Natural killer cell (primary cell): ENCODE measurements around the gene CCR5AS.

Experiments used
- ATAC-seq, 3 donors: fragments of 150-1000 bp in 2 of 3; fragments of 200-7000 bp in 1 of 3; cut with Tn5 transposase; 1 replicate in 1 of 3; 2 replicates in 2 of 3; pipeline ENCODE4 v1.10.0; 2021; ENCODE audit warnings: mild to moderate bottlenecking in 2 of 3, moderate library complexity in 2 of 3
- DNase-seq, 2 donors: peaks; one replicate each; pipeline versions ENCODE4 v3.0.0 to v3.0.0-alpha.2; 2013 to 2021; ENCODE audit warnings: mixed read lengths in 1 of 2
- H3K27ac ChIP-seq: one replicate; pipeline ENCODE4 v1.5.1; 2013; ENCODE audit warnings: mild to moderate bottlenecking, low read length
- H3K27me3 ChIP-seq: one replicate; pipeline ENCODE4 v1.6.1; 2013; ENCODE audit warnings: low read length; ENCODE audit not compliant: control insufficient read depth, insufficient read depth
- H3K36me3 ChIP-seq: one replicate; pipeline ENCODE4 v1.6.1; 2013; ENCODE audit warnings: low read length; ENCODE audit not compliant: control insufficient read depth, insufficient read depth
- H3K4me1 ChIP-seq: one replicate; pipeline ENCODE4 v1.6.1; 2013; ENCODE audit warnings: low read length; ENCODE audit not compliant: control insufficient read depth, insufficient read depth
- H3K4me3 ChIP-seq: one replicate; pipeline ENCODE4 v1.5.1; 2013; ENCODE audit warnings: low read length
- H3K9me3 ChIP-seq: one replicate; pipeline ENCODE4 v1.6.1; 2013; ENCODE audit warnings: low read length; ENCODE audit not compliant: control insufficient read depth, insufficient read depth
- H3K27ac Mint-ChIP-seq, 2 donors: one replicate each; pipeline ENCODE4 v1.8.0; 2022; ENCODE audit warnings: mild to moderate bottlenecking in 2 of 2, mixed read lengths in 2 of 2, moderate library complexity in 1 of 2
- H3K27me3 Mint-ChIP-seq, 2 donors: one replicate each; pipeline ENCODE4 v1.8.0; 2022; ENCODE audit warnings: low read depth in 2 of 2, mixed read lengths in 2 of 2
- H3K36me3 Mint-ChIP-seq: one replicate; pipeline ENCODE4 v1.8.0; 2022; ENCODE audit warnings: mixed read lengths
- H3K4me1 Mint-ChIP-seq, 2 donors: one replicate each; pipeline ENCODE4 v1.8.0; 2022; ENCODE audit warnings: mixed read lengths in 2 of 2
- H3K4me3 Mint-ChIP-seq: one replicate; pipeline ENCODE4 v1.8.0; 2022; ENCODE audit warnings: mild to moderate bottlenecking, moderate library complexity, mixed read lengths
- H3K9me3 Mint-ChIP-seq, 2 donors: one replicate each; pipeline ENCODE4 v1.8.0; 2022; ENCODE audit warnings: mixed read lengths in 2 of 2
- WGBS: methylation state at CpG from one replicate; pipeline ENCODE4 v1.1.7; 2013; ENCODE audit warnings: missing lambda C conversion rate; ENCODE audit not compliant: insufficient coverage; 5-methylcytosine and 5-hydroxymethylcytosine counted together
- intact Hi-C: fragments of 100-400 bp; cut with micrococcal nuclease; formaldehyde crosslinking; loops from one replicate; pipeline ENCODE4 v1.14.2; 2022
- TF ChIP-seq, protein P1 (sequence below): fragments of 200-600 bp; IDR thresholded peaks from one replicate; pipeline ENCODE4 v1.8.0; 2022; ENCODE audit warnings: antibody characterized with exemption

The CCR5AS gene

DNA sequence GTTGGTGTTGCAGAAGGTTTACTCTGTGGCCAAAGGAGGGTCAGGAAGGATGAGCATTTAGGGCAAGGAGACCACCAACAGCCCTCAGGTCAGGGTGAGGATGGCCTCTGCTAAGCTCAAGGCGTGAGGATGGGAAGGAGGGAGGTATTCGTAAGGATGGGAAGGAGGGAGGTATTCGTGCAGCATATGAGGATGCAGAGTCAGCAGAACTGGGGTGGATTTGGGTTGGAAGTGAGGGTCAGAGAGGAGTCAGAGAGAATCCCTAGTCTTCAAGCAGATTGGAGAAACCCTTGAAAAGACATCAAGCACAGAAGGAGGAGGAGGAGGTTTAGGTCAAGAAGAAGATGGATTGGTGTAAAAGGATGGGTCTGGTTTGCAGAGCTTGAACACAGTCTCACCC is 32.1 kb downstream of the CCR5AS start:
- peak overlapping the region; percentile 0 for H3K4me3 Mint-ChIP-seq
- H3K9me3 ChIP-seq: no peaks in the 10 kb centered on the region
- H3K4me3 ChIP-seq: no peak overlapping the region
- peaks cover 6 to 13% of the 10 kb centered on the region in 2 donors for H3K27me3 Mint-ChIP-seq
- peaks cover 3% of the 10 kb centered on the region for H3K36me3 ChIP-seq
- H3K27ac Mint-ChIP-seq: peak overlapping the region; percentile 5 to 56
- WGBS: 83% methylated on average over 3 of the region's 3 CpGs
- H3K4me1 ChIP-seq: peaks cover 45% of the 10 kb centered on the region
- no peaks in the 10 kb centered on the region for H3K36me3 Mint-ChIP-seq
- no peak overlapping the region for H3K27ac ChIP-seq
- H3K27me3 ChIP-seq: no peaks in the 10 kb centered on the region
- TF ChIP-seq, protein P1, sequence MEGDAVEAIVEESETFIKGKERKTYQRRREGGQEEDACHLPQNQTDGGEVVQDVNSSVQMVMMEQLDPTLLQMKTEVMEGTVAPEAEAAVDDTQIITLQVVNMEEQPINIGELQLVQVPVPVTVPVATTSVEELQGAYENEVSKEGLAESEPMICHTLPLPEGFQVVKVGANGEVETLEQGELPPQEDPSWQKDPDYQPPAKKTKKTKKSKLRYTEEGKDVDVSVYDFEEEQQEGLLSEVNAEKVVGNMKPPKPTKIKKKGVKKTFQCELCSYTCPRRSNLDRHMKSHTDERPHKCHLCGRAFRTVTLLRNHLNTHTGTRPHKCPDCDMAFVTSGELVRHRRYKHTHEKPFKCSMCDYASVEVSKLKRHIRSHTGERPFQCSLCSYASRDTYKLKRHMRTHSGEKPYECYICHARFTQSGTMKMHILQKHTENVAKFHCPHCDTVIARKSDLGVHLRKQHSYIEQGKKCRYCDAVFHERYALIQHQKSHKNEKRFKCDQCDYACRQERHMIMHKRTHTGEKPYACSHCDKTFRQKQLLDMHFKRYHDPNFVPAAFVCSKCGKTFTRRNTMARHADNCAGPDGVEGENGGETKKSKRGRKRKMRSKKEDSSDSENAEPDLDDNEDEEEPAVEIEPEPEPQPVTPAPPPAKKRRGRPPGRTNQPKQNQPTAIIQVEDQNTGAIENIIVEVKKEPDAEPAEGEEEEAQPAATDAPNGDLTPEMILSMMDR: no peak
- H3K4me1 Mint-ChIP-seq: peaks cover 37 to 39% of the 10 kb centered on the region in 2 donors
- no peak for ATAC-seq
- intact Hi-C loops: loop anchor here (5.0 kb wide), 1 partner anchor 287 kb away; no protein-coding TSS in a partner anchor
- no peak for DNase-seq
- no peaks in the 10 kb centered on the region for H3K9me3 Mint-ChIP-seq

DNA sequence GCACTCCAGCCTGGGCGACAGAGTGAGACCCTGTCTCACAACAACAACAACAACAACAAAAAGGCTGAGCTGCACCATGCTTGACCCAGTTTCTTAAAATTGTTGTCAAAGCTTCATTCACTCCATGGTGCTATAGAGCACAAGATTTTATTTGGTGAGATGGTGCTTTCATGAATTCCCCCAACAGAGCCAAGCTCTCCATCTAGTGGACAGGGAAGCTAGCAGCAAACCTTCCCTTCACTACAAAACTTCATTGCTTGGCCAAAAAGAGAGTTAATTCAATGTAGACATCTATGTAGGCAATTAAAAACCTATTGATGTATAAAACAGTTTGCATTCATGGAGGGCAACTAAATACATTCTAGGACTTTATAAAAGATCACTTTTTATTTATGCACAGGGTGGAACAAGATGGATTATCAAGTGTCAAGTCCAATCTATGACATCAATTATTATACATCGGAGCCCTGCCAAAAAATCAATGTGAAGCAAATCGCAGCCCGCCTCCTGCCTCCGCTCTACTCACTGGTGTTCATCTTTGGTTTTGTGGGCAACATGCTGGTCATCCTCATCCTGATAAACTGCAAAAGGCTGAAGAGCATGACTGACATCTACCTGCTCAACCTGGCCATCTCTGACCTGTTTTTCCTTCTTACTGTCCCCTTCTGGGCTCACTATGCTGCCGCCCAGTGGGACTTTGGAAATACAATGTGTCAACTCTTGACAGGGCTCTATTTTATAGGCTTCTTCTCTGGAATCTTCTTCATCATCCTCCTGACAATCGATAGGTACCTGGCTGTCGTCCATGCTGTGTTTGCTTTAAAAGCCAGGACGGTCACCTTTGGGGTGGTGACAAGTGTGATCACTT is 34.1 kb downstream of the CCR5AS start:
- DNase-seq (peak in 1 of 2 donors; percentile 69), ATAC-seq (peak in 1 of 3 donors; percentile 33)
- Mint-ChIP-seq H3K36me3 (no peaks in the 10 kb centered on the region), H3K27ac (no peak overlapping the region), H3K4me1 (peaks cover 44 to 45% of the 10 kb centered on the region in 2 donors), H3K4me3 (no peak overlapping the region), H3K9me3 (no peaks in the 10 kb centered on the region), H3K27me3 (peaks cover 6 to 13% of the 10 kb centered on the region in 2 donors)
- H3K36me3 ChIP-seq: peaks cover 3% of the 10 kb centered on the region
- TF ChIP-seq, protein P1: peak; percentile 32
- no peaks in the 10 kb centered on the region for H3K9me3 ChIP-seq
- peaks cover 59% of the 10 kb centered on the region for H3K4me1 ChIP-seq
- intact Hi-C loops: loop anchor here (1.0 kb wide), 1 partner anchor 96 kb away; no protein-coding TSS in a partner anchor
- no peak overlapping the region for H3K27ac ChIP-seq
- H3K4me3 ChIP-seq: peak overlapping the region; percentile 34
- 82% methylated on average over 9 of the region's 9 CpGs for WGBS
- H3K27me3 ChIP-seq: no peaks in the 10 kb centered on the region

DNA sequence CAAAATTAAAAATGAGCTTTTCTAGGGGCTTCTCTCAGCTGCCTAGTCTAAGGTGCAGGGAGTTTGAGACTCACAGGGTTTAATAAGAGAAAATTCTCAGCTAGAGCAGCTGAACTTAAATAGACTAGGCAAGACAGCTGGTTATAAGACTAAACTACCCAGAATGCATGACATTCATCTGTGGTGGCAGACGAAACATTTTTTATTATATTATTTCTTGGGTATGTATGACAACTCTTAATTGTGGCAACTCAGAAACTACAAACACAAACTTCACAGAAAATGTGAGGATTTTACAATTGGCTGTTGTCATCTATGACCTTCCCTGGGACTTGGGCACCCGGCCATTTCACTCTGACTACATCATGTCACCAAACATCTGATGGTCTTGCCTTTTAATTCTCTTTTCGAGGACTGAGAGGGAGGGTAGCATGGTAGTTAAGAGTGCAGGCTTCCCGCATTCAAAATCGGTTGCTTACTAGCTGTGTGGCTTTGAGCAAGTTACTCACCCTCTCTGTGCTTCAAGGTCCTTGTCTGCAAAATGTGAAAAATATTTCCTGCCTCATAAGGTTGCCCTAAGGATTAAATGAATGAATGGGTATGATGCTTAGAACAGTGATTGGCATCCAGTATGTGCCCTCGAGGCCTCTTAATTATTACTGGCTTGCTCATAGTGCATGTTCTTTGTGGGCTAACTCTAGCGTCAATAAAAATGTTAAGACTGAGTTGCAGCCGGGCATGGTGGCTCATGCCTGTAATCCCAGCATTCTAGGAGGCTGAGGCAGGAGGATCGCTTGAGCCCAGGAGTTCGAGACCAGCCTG is 35.1 kb downstream of the CCR5AS start:
- H3K27ac Mint-ChIP-seq: peak overlapping the region in 1 of 2 donors; percentile 76

More for the DNA sequence above, 35.1 kb downstream of the CCR5AS start:
- DNase-seq (no peak), ATAC-seq (no peak)
- TF ChIP-seq, protein P1: no peak
- H3K4me3 ChIP-seq: peak overlapping the region; percentile 34
- peaks cover 59% of the 10 kb centered on the region for H3K4me1 ChIP-seq
- intact Hi-C loops: loop anchor here (1.0 kb wide), 1 partner anchor 95 kb away; no protein-coding TSS in a partner anchor
- WGBS: 65% methylated on average over 9 of the region's 10 CpGs
- Mint-ChIP-seq H3K9me3 (no peaks in the 10 kb centered on the region), H3K36me3 (no peaks in the 10 kb centered on the region), H3K4me3 (no peak overlapping the region), H3K27me3 (peaks cover 6 to 13% of the 10 kb centered on the region in 2 donors), H3K4me1 (peaks cover 44 to 46% of the 10 kb centered on the region in 2 donors)
- peak overlapping the region; percentile 44 for H3K27ac ChIP-seq
- H3K27me3 ChIP-seq: no peaks in the 10 kb centered on the region
- peaks cover 3% of the 10 kb centered on the region for H3K36me3 ChIP-seq
- H3K9me3 ChIP-seq: no peaks in the 10 kb centered on the region
